GM10266 (cell line): ENCODE data around the gene SATB2.

Source experiments
- DNase-seq: peaks from one replicate; pipeline ENCODE4 v3.0.0; 2012; ENCODE audit errors: extremely low spot score
- TF ChIP-seq, protein P1 (sequence below): IDR thresholded peaks from 2 replicates; pipeline ENCODE4 v1.5.1; 2012; ENCODE audit warnings: mild to moderate bottlenecking, low read depth; ENCODE audit not compliant: control insufficient read depth, insufficient read depth; ENCODE audit errors: missing control alignments

The SATB2 gene

DNA sequence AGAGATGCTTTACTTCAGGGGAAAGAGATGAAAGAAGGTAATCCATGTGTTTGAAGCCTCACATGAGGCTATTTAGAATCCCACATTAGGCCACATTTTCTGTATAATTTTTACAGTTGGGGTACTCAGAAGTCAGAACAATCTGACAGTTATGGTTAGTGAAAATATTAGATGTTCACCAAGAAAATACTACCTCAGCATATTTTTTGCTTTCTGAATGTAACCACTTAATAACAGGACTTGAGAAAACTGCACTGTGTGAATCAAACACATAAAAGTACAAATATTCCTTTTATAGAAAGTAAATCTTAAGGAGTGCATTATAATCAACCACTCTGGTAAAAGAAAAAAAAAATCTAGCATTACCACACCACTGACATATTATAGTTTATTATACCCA lies 169.3 kb downstream of the SATB2 start:
- TF ChIP-seq, protein P1, sequence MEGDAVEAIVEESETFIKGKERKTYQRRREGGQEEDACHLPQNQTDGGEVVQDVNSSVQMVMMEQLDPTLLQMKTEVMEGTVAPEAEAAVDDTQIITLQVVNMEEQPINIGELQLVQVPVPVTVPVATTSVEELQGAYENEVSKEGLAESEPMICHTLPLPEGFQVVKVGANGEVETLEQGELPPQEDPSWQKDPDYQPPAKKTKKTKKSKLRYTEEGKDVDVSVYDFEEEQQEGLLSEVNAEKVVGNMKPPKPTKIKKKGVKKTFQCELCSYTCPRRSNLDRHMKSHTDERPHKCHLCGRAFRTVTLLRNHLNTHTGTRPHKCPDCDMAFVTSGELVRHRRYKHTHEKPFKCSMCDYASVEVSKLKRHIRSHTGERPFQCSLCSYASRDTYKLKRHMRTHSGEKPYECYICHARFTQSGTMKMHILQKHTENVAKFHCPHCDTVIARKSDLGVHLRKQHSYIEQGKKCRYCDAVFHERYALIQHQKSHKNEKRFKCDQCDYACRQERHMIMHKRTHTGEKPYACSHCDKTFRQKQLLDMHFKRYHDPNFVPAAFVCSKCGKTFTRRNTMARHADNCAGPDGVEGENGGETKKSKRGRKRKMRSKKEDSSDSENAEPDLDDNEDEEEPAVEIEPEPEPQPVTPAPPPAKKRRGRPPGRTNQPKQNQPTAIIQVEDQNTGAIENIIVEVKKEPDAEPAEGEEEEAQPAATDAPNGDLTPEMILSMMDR: no peak
- no peak for DNase-seq

DNA sequence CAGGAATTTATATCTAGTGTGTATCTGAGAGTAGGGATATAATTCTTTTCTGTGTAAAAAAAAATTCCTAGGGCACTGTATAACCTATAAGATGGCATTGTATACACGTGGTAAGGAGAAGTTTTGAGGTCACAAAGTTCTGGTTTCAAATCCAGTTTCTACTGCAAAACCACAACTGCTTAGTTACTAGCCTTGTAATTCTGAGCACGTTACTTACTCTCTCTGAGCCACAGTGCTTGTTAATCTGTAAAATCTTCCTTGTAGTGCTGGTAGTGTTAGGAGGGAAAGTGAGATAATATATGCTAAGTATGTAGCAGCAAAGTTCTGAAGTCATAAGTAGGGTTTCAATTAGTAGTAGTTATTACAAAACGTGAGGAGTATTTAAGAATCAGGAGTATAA lies 175.4 kb downstream of the SATB2 start:
- DNase-seq: no peak
- TF ChIP-seq, protein P1: no peak

DNA sequence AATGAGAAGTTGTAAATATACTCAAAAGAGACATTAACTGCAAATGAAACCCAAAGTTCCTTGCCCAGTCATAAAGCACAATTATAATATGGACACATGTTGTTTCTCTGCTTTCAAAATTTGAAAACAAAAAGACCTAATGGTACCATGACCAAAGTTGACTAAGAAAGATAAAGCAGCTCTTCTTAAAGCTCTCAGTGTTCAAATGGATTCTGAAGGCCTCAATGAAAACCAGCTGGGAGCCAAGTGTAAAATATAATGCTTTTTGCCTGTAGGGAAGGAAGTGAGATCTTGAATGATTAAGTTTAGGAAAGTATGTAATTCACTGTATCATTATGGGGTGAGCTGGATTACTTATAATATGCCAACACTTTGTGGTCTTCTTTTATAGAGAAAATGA lies 178.6 kb downstream of the SATB2 start:
- DNase-seq: no peak
- TF ChIP-seq, protein P1: no peak

DNA sequence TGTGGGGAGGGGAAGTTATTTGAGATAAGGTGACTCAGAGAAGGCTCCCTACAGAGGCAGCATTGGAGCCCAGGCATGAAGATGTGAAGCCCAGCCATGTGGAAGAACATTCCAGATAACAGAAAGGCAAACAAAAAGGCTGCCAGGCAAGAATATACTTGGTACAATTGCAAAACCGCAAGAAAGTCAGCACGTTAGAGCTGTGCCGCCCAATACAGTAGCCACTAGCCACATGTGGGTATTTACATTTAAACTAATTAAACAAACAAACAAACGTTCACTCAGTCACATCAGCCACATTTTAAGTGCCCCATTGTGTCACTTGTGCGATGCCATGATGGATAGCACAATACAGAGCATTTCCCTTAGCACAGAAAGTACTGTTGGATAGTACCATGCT lies 179.6 kb downstream of the SATB2 start:
- DNase-seq: no peak
- TF ChIP-seq, protein P1: no peak

DNA sequence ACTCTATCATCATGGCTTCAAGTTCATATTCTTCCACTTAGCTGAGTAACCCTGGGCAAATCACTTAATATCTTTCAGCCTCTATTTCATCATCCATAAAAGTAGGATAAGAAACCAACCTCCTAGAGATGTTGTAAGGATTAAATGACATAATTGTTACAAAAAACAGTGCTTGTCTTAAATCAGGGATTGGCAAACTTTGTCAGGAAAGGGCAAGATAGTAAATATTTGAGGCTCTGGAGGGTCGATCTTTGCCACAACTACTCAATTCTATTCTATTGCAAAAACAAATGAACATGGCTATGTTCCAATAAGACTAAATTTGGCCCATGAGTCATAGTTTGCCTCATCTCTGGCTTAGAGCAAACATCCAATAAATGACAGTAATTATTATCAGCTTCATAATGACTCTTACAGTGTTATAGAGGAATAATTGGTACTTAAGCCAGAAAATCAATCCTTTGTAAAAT lies 184.7 kb downstream of the SATB2 start:
- no peak for DNase-seq

DNA sequence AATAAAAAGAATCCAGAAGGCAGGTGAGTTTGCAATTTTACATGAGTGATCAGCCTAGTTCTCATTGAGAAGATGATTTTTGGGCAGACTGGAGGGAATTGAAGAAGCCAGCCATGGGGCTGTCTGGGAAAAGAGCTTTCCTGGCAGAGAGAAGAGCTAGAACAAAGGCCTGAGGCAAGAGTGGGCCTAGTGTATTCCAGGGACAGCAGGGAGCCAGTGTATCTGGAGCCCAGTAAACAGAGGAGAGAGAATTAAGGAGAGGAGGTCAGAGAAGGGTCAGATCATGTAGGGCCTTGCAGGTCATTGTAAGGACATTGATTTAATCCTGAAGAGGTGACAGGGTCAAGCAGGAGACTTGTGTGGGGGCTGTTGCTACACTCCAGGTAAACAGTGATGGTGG lies 195.8 kb downstream of the SATB2 start:
- TF ChIP-seq, protein P1: no peak
- no peak for DNase-seq

More for the DNA sequence above, 184.7 kb downstream of the SATB2 start:
- TF ChIP-seq, protein P1: no peak

DNA sequence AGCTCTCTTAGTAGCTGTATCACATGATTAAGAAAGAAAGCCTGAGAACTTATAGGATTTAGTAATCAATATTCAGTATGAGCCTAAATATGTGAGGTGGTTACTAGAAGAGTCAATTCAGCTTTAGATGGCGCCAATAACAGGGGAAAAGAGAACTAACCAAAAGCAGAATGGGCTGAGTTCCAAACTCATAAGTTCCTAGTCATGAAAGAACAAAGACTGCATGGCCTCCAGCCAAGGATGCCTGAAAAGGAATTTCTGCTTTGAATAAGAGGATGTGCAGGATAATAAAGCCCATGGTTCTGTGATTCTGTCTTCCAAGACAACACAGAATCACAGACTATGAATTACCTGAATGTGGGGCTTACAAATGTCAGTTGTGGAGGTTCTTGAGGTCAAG lies 196.5 kb downstream of the SATB2 start:
- TF ChIP-seq, protein P1: no peak
- no peak for DNase-seq
